Calu3 (cell line): ENCODE results near the gene LRMDA. TPM values are rescaled to one million over a fixed set of nuclear protein-coding genes. Genes with fewer than 3 reads are reported as not detected.

Experiments used
- BruUV-seq: library from RNA; stranded (reverse); fragments of 400-500 nt; replicated peaks from 2 replicates; lab custom pipeline; 2021; lab: Mats Ljungman, UMichigan
- CTCF ChIA-PET: fragments of 300-600 bp; sonication (Branson Sonifier 250); formaldehyde crosslinking; loops from one replicate; lab custom pipeline; 2022; ENCODE audit warnings: antibody characterized with exemption; lab: Charles Lee
- DNase-seq: peaks from one replicate; pipeline ENCODE4 v3.0.0; 2022
- H3K27ac Mint-ChIP-seq: one replicate; pipeline ENCODE4 v1.8.0; 2022; ENCODE audit warnings: mixed read lengths; ENCODE audit not compliant: unreplicated experiment
- H3K27me3 Mint-ChIP-seq: one replicate; pipeline ENCODE4 v1.8.0; 2022; ENCODE audit warnings: mixed read lengths; ENCODE audit not compliant: unreplicated experiment
- H3K36me3 Mint-ChIP-seq: one replicate; pipeline ENCODE4 v1.8.0; 2022; ENCODE audit warnings: mild to moderate bottlenecking, moderate library complexity, mixed read lengths; ENCODE audit not compliant: insufficient read depth, unreplicated experiment
- H3K4me1 Mint-ChIP-seq: one replicate; pipeline ENCODE4 v1.8.0; 2022; ENCODE audit warnings: mild to moderate bottlenecking, low read depth, mixed read lengths; ENCODE audit not compliant: unreplicated experiment
- H3K4me3 Mint-ChIP-seq: one replicate; pipeline ENCODE4 v1.8.0; 2022; ENCODE audit warnings: mild to moderate bottlenecking, low read depth, moderate library complexity, mixed read lengths; ENCODE audit not compliant: unreplicated experiment
- H3K9me3 Mint-ChIP-seq: one replicate; pipeline ENCODE4 v1.8.0; 2022; ENCODE audit warnings: low read depth, mixed read lengths; ENCODE audit not compliant: unreplicated experiment
- intact Hi-C: fragments of 100-400 bp; cut with micrococcal nuclease; formaldehyde crosslinking; loops from one replicate; pipeline ENCODE4 v1.10.0; 2022; ENCODE audit not compliant: unreplicated experiment
- total RNA-seq: library from RNA; stranded (reverse); gene quantifications from 2 replicates; pipeline ENCODE4 v1.2.3, GENCODE V29; 2022
- TF ChIP-seq, protein P1 (sequence below): fragments of 200-600 bp; IDR thresholded peaks from one replicate; pipeline ENCODE4 v1.8.0; 2022; ENCODE audit warnings: antibody characterized with exemption; ENCODE audit not compliant: unreplicated experiment

LRMDA gene
- total RNA-seq, 1 experiment from 2014 or later: 7.6 TPM

DNA sequence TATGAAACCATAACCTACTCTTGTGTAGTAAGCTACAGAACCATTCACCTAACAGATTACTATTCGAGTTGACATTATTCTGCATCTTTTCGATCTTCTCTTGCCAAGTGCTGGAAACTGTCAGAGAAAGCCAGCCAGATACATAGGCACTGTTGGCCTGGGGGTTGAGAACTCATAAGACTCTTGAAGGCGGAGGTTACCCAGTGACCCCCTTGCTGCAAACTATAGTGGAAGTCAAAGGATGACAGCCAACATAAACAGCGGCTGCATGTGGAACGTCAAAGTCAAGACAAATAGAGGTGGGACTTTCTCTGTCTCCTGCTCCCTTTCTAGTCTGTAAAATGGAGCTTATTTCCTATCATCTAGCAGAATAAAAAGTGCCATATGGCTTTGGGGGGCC lies 394.2 kb downstream of the LRMDA start:
- H3K4me1 Mint-ChIP-seq: no peaks in the 10 kb centered on the region
- no peaks in the 10 kb centered on the region for H3K36me3 Mint-ChIP-seq
- TF ChIP-seq, protein P1, sequence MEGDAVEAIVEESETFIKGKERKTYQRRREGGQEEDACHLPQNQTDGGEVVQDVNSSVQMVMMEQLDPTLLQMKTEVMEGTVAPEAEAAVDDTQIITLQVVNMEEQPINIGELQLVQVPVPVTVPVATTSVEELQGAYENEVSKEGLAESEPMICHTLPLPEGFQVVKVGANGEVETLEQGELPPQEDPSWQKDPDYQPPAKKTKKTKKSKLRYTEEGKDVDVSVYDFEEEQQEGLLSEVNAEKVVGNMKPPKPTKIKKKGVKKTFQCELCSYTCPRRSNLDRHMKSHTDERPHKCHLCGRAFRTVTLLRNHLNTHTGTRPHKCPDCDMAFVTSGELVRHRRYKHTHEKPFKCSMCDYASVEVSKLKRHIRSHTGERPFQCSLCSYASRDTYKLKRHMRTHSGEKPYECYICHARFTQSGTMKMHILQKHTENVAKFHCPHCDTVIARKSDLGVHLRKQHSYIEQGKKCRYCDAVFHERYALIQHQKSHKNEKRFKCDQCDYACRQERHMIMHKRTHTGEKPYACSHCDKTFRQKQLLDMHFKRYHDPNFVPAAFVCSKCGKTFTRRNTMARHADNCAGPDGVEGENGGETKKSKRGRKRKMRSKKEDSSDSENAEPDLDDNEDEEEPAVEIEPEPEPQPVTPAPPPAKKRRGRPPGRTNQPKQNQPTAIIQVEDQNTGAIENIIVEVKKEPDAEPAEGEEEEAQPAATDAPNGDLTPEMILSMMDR: no peak
- CTCF ChIA-PET: interaction anchor here (0.6 kb wide), 1 partner anchor 134 kb away, joined by 3 read pairs; no protein-coding TSS in a partner anchor
- no TSS peak for BruUV-seq
- intact Hi-C loops: no loop called here
- no peak overlapping the region for H3K4me3 Mint-ChIP-seq
- H3K27me3 Mint-ChIP-seq: no peaks in the 10 kb centered on the region
- no peak overlapping the region for H3K27ac Mint-ChIP-seq
- peaks cover 5% of the 10 kb centered on the region for H3K9me3 Mint-ChIP-seq
- no peak for DNase-seq

- TF ChIP-seq, protein P1: no peak
- no peak overlapping the region for H3K4me3 Mint-ChIP-seq
- H3K9me3 Mint-ChIP-seq: peaks cover 5% of the 10 kb centered on the region
- H3K36me3 Mint-ChIP-seq: no peaks in the 10 kb centered on the region
- H3K27me3 Mint-ChIP-seq: no peaks in the 10 kb centered on the region
- H3K27ac Mint-ChIP-seq: no peak overlapping the region
- no TSS peak for BruUV-seq
- no peaks in the 10 kb centered on the region for H3K4me1 Mint-ChIP-seq
- intact Hi-C loops: no loop called here
- CTCF ChIA-PET: no interaction called here
- DNase-seq: no peak
These were observed 395.4 kb downstream of the LRMDA start for GRCh38 chr10:75826846-75827245.

DNA sequence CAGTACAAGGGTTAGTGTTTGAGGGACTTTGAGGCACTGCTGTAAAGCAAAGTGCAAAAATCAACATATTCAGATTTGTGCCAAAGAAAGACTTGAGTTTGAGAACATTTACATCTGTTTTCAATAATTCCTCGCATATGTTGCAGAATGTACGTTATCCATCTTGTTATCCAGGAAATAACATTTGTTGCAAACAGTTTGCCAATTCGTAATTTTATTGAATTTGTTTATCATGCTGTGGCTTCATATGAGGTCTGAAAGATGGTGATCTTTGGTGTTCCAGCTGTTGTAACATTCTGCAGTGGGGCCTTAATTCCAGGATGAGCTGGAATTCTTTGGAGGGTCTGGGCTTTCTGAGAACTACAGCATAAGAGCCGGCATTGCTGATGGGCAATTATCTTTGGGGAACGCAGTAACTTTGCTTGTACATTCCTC lies 396.2 kb downstream of the LRMDA start:
- BruUV-seq: no TSS peak
- TF ChIP-seq, protein P1: no peak
- Mint-ChIP-seq H3K36me3 (no peaks in the 10 kb centered on the region), H3K4me3 (no peak overlapping the region), H3K4me1 (no peaks in the 10 kb centered on the region), H3K9me3 (peaks cover 10% of the 10 kb centered on the region), H3K27me3 (no peaks in the 10 kb centered on the region), H3K27ac (no peak overlapping the region)
- DNase-seq: no peak
- intact Hi-C loops: no loop called here
- CTCF ChIA-PET: no interaction called here

DNA sequence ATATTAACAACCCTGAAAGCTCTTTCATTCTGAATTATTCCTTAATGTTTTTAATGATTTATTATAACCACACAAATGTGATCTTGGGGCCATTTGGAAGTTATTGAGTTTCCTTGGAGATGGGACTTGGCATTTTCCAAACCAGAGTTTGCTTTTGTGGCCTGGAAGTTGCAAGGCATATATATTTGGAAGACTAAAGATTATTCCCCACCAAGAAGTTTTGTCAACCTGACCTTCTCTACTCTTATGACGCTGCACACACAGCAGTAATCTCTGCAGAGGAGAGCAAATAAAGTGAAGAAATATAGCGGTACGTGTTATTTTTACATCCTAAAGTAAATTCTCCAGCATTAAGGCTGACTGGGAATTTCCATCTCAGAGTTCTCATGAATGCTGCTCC lies 397.0 kb downstream of the LRMDA start:
- no peaks in the 10 kb centered on the region for H3K4me1 Mint-ChIP-seq
- H3K27ac Mint-ChIP-seq: no peak overlapping the region
- DNase-seq: no peak
- CTCF ChIA-PET: no interaction called here
- intact Hi-C loops: no loop called here
- no peaks in the 10 kb centered on the region for H3K27me3 Mint-ChIP-seq
- no peak overlapping the region for H3K4me3 Mint-ChIP-seq
- H3K36me3 Mint-ChIP-seq: no peaks in the 10 kb centered on the region
- H3K9me3 Mint-ChIP-seq: peaks cover 10% of the 10 kb centered on the region
- TF ChIP-seq, protein P1: no peak
- no TSS peak for BruUV-seq
